Activated CD8-positive, alpha-beta T cell treated with anti-CD3 and anti-CD28 coated beads for 36 hours (primary cell): ENCODE results near the gene CFAP54. TPM values are rescaled to one million over a fixed set of nuclear protein-coding genes. Genes with fewer than 3 reads are reported as not detected.

Experiments used
- ATAC-seq: fragments of 200-7000 bp; cut with Tn5 transposase; one replicate; pipeline ENCODE4 v1.10.0; 2021; ENCODE audit warnings: mild to moderate bottlenecking, moderate library complexity
- CTCF ChIA-PET: fragments of 350-600 bp; sonication (Branson Sonifier 250); formaldehyde crosslinking; loops from one replicate; lab custom pipeline; 2021; ENCODE audit warnings: antibody characterized with exemption; lab: Charles Lee
- POLR2A ChIA-PET: fragments of 350-600 bp; sonication (Branson Sonifier 250); formaldehyde crosslinking; loops from one replicate; lab custom pipeline; 2021; ENCODE audit warnings: antibody characterized with exemption; lab: Charles Lee
- DNase-seq: peaks from one replicate; pipeline ENCODE4 v3.0.0-alpha.2; 2020
- H3K27ac Mint-ChIP-seq: one replicate; pipeline ENCODE4 v1.8.0; 2021; ENCODE audit warnings: mild to moderate bottlenecking, mixed read lengths
- H3K27me3 Mint-ChIP-seq: one replicate; pipeline ENCODE4 v1.8.0; 2021; ENCODE audit warnings: mixed read lengths
- H3K36me3 Mint-ChIP-seq: one replicate; pipeline ENCODE4 v1.8.0; 2021; ENCODE audit warnings: low read depth, mixed read lengths
- H3K4me1 Mint-ChIP-seq: one replicate; pipeline ENCODE4 v1.8.0; 2021; ENCODE audit warnings: low read depth, mixed read lengths
- H3K4me3 Mint-ChIP-seq: one replicate; pipeline ENCODE4 v1.8.0; 2021; ENCODE audit warnings: mild to moderate bottlenecking, moderate library complexity, mixed read lengths
- H3K9me3 Mint-ChIP-seq: one replicate; pipeline ENCODE4 v1.8.0; 2021; ENCODE audit warnings: mixed read lengths
- CTCF ChIP-seq: fragments of 200-600 bp; IDR thresholded peaks from one replicate; pipeline ENCODE4 v1.8.0; 2022; ENCODE audit warnings: antibody characterized with exemption, mild to moderate bottlenecking
- intact Hi-C: fragments of 100-400 bp; cut with micrococcal nuclease; formaldehyde crosslinking; loops from one replicate; pipeline ENCODE4 v1.10.0; 2022
- total RNA-seq, 2 experiments: library from RNA; stranded (reverse); gene quantifications; one replicate each; pipeline ENCODE4 v1.2.3, GENCODE V29; 2021

Gene CFAP54
- total RNA-seq, 2 experiments from 2014 or later, result 0.38 to 0.45 TPM

GRCh38 chr12:96501133-96501761 lies 11.9 kb downstream of the CFAP54 start:
- no peak overlapping the region for H3K4me3 Mint-ChIP-seq
- ChIA-PET POLR2A (interaction anchor here (1.7 kb wide), 1 partner anchor 9 kb away, joined by 4 read pairs; no protein-coding TSS in a partner anchor), CTCF (interaction anchor here (0.9 to 2.8 kb wide), 5 partner anchors 12 to 286 kb away, joined by 3 to 21 read pairs (median 4); partner anchors contain the start of genes CDK17 and CFAP54)
- no peak for TF ChIP-seq CTCF
- H3K27ac Mint-ChIP-seq, result peak overlapping the region; percentile 88
- no peaks in the 10 kb centered on the region for H3K36me3 Mint-ChIP-seq
- H3K27me3 Mint-ChIP-seq, result no peaks in the 10 kb centered on the region
- peaks cover 1% of the 10 kb centered on the region for H3K9me3 Mint-ChIP-seq
- DNase-seq (peak; percentile 46), ATAC-seq (peak; percentile 77)
- intact Hi-C loops, result loop anchor here (5.0 kb wide), 1 partner anchor 99 kb away; the partner anchor contains the start of gene CDK17
- H3K4me1 Mint-ChIP-seq, result peaks cover 36% of the 10 kb centered on the region

GRCh38 chr12:96501908-96502307 lies 12.5 kb downstream of the CFAP54 start:
- Mint-ChIP-seq H3K9me3 (peaks cover 1% of the 10 kb centered on the region), H3K4me3 (no peak overlapping the region), H3K36me3 (no peaks in the 10 kb centered on the region), H3K27ac (peak overlapping the region; percentile 88), H3K27me3 (no peaks in the 10 kb centered on the region), H3K4me1 (peaks cover 35% of the 10 kb centered on the region)
- intact Hi-C loops, result loop anchor here (5.0 kb wide), 1 partner anchor 100 kb away; the partner anchor contains the start of gene CDK17
- ChIA-PET POLR2A (interaction anchor here (1.7 kb wide), 1 partner anchor 10 kb away, joined by 4 read pairs; no protein-coding TSS in a partner anchor), CTCF (interaction anchor here (1.2 to 2.8 kb wide), 4 partner anchors 13 to 286 kb away, joined by 4 to 21 read pairs (median 8); partner anchors contain the start of genes CDK17 and CFAP54)
- TF ChIP-seq CTCF, result no peak
- ATAC-seq, result peak; percentile 43
- DNase-seq, result no peak

- Mint-ChIP-seq H3K27me3 (no peaks in the 10 kb centered on the region), H3K4me1 (peaks cover 35% of the 10 kb centered on the region), H3K27ac (peak overlapping the region; percentile 85), H3K36me3 (no peaks in the 10 kb centered on the region), H3K4me3 (no peak overlapping the region), H3K9me3 (peaks cover 1% of the 10 kb centered on the region)
- DNase-seq (peak; percentile 24), ATAC-seq (peak; percentile 46)
- ChIA-PET POLR2A (interaction anchor here (0.7 to 1.7 kb wide), 2 partner anchors 10 to 14 kb away, joined by 4 read pairs; no protein-coding TSS in a partner anchor), CTCF (interaction anchor here (0.8 to 2.8 kb wide), 5 partner anchors 13 to 287 kb away, joined by 4 to 21 read pairs (median 4); partner anchors contain the start of gene CFAP54)
- no peak for TF ChIP-seq CTCF
- intact Hi-C loops, result loop anchor here (5.0 kb wide), 1 partner anchor 100 kb away; the partner anchor contains the start of gene CDK17
These were observed 13.1 kb downstream of the CFAP54 start for GRCh38 chr12:96502477-96502876.

GRCh38 chr12:96502949-96503532 lies 13.7 kb downstream of the CFAP54 start:
- intact Hi-C loops, result loop anchor here (5.0 kb wide), 1 partner anchor 101 kb away; the partner anchor contains the start of gene CDK17
- Mint-ChIP-seq H3K4me1 (peaks cover 37% of the 10 kb centered on the region), H3K9me3 (peaks cover 1% of the 10 kb centered on the region), H3K27ac (peak overlapping the region; percentile 85), H3K36me3 (no peaks in the 10 kb centered on the region), H3K4me3 (no peak overlapping the region), H3K27me3 (no peaks in the 10 kb centered on the region)
- no peak for DNase-seq
- CTCF ChIA-PET, result interaction anchor here (0.8 to 2.8 kb wide), 6 partner anchors 13 to 114 kb away, joined by 3 to 21 read pairs (median 8); partner anchors contain the start of gene CFAP54
- POLR2A ChIA-PET, result interaction anchor here (0.7 to 1.7 kb wide), 2 partner anchors 11 to 14 kb away, joined by 4 read pairs; no protein-coding TSS in a partner anchor
- TF ChIP-seq CTCF, result no peak
- no peak for ATAC-seq
